Endodermal cell (in vitro differentiated cells): Measurements from ENCODE around the gene SLC2A4. TPM values are rescaled to one million over a fixed set of nuclear protein-coding genes. Genes with fewer than 3 reads are reported as not detected.
"Not testable (repeated sequence)": the region's sequence is repeated elsewhere in the genome, so short reads cannot be mapped to it uniquely, and the experiment has no call there.

Experiments used
- DNase-seq: peaks from one replicate; pipeline ENCODE4 v3.0.0-alpha.2; 2017
- H3K27ac ChIP-seq: 2 replicates; pipeline ENCODE4 v1.5.1; 2013; ENCODE audit warnings: mild to moderate bottlenecking, low read depth, low read length, moderate library complexity
- H3K27me3 ChIP-seq: 2 replicates; pipeline ENCODE4 v1.6.1; 2013; ENCODE audit warnings: mild to moderate bottlenecking, low read length, moderate library complexity; ENCODE audit not compliant: insufficient read depth, control insufficient read depth, poor library complexity, severe bottlenecking
- H3K36me3 ChIP-seq: 2 replicates; pipeline ENCODE4 v1.7.0; 2013; ENCODE audit warnings: mild to moderate bottlenecking, low read length, moderate library complexity; ENCODE audit not compliant: control insufficient read depth, insufficient read depth
- H3K4me1 ChIP-seq: one replicate; pipeline ENCODE4 v1.7.0; 2013; ENCODE audit warnings: low read length; ENCODE audit not compliant: control insufficient read depth, insufficient read depth
- H3K4me3 ChIP-seq: 2 replicates; pipeline ENCODE4 v1.5.1; 2013; ENCODE audit warnings: mild to moderate bottlenecking, low read length, moderate library complexity
- H3K9ac ChIP-seq: 2 replicates; pipeline ENCODE4 v1.6.1; 2013; ENCODE audit warnings: mild to moderate bottlenecking, low read length, moderate library complexity; ENCODE audit not compliant: poor library complexity, severe bottlenecking; ENCODE audit errors: extremely low read depth
- H3K9me3 ChIP-seq: 2 replicates; pipeline ENCODE4 v1.6.1; 2013; ENCODE audit warnings: mild to moderate bottlenecking, low read length, moderate library complexity; ENCODE audit not compliant: control insufficient read depth
- H3K27ac Mint-ChIP-seq: 2 replicates; pipeline ENCODE4 v1.8.0; 2020; ENCODE audit warnings: mixed read lengths
- H3K27me3 Mint-ChIP-seq: 2 replicates; pipeline ENCODE4 v1.8.0; 2021; ENCODE audit warnings: mild to moderate bottlenecking, mixed read lengths; ENCODE audit not compliant: insufficient read depth
- H3K36me3 Mint-ChIP-seq: 2 replicates; pipeline ENCODE4 v1.8.0; 2020; ENCODE audit warnings: low read depth, mixed read lengths
- H3K4me1 Mint-ChIP-seq: 2 replicates; pipeline ENCODE4 v1.8.0; 2020; ENCODE audit warnings: mixed read lengths
- H3K4me3 Mint-ChIP-seq: 2 replicates; pipeline ENCODE4 v1.8.0; 2020; ENCODE audit warnings: mild to moderate bottlenecking, moderate library complexity, mixed read lengths
- H3K9me3 Mint-ChIP-seq: 2 replicates; pipeline ENCODE4 v1.8.0; 2020; ENCODE audit warnings: mild to moderate bottlenecking, mixed read lengths
- CTCF ChIP-seq: fragments of 200-600 bp; sonication (generic); conservative IDR thresholded peaks from 2 replicates; pipeline ENCODE4 v1.5.0; 2021; ENCODE audit warnings: antibody characterized with exemption, mild to moderate bottlenecking
- WGBS, 2 experiments: methylation state at CpG; one replicate each; pipeline versions ENCODE4 v1.1.5 to v1.1.7; 2013; ENCODE audit warnings: missing lambda C conversion rate in 2 of 2, mixed read lengths in 1 of 2; ENCODE audit not compliant: insufficient coverage in 1 of 2, insufficient read length in 1 of 2; 5-methylcytosine and 5-hydroxymethylcytosine counted together
- total RNA-seq, 2 donors: library from RNA; stranded (reverse); fragmentation: NEBNext Ultra II Directional in 1 of 2; extraction: Animal tissue kit (Norgen Biotek cat#: 25700) in 1 of 2; gene quantifications; 2 replicates in 1 of 2; 3 replicates in 1 of 2; pipeline ENCODE4 v1.2.1, GENCODE V29; 2021

SLC2A4 gene
- total RNA-seq, 2 donors from 2014 or later = 2.2 to 5.4 TPM

GRCh38 chr17:7241783-7242716 lies 39.5 kb upstream of the SLC2A4 start, which contains the start of gene GABARAP:
Gene GABARAP (minus strand): TSS chr17:7242449. CDS start chr17:7242330, 119 bp downstream.
- peaks cover 38% of the 10 kb centered on the region for H3K36me3 Mint-ChIP-seq

GRCh38 chr17:7242717-7243452 lies 38.6 kb upstream of the SLC2A4 start:
- Histone ChIP-seq H3K36me3 (peaks cover 34% of the 10 kb centered on the region), H3K27me3 (no peaks in the 10 kb centered on the region), H3K9me3 (no peaks in the 10 kb centered on the region), H3K27ac (peak overlapping the region; percentile 71), H3K9ac (peak overlapping the region; percentile 85), H3K4me1 (no peaks in the 10 kb centered on the region), H3K4me3 (peak overlapping the region; percentile 89)
- Mint-ChIP-seq H3K4me3 (peak overlapping the region; percentile 100), H3K27me3 (no peaks in the 10 kb centered on the region), H3K36me3 (peaks cover 34% of the 10 kb centered on the region), H3K4me1 (peaks cover 20% of the 10 kb centered on the region), H3K9me3 (no peaks in the 10 kb centered on the region), H3K27ac (peak overlapping the region; percentile 98)
- TF ChIP-seq CTCF = no peak
- peak; percentile 100 for DNase-seq
- 4 to 5% methylated on average over 47 to 49 of the region's 49 CpGs for WGBS, 2 experiments

More at GRCh38 chr17:7241783-7242716, 39.5 kb upstream of the SLC2A4 start, which contains the start of gene GABARAP:
- Mint-ChIP-seq H3K27me3 (no peaks in the 10 kb centered on the region), H3K27ac (peak within 1 kb of the TSS; percentile 98), H3K4me1 (peaks cover 23% of the 10 kb centered on the region), H3K9me3 (no peaks in the 10 kb centered on the region), H3K4me3 (peak within 1 kb of the TSS; percentile 100)
- Histone ChIP-seq H3K9me3 (no peaks in the 10 kb centered on the region), H3K36me3 (peaks cover 37% of the 10 kb centered on the region), H3K4me1 (no peaks in the 10 kb centered on the region), H3K9ac (peak within 1 kb of the TSS; percentile 85), H3K27me3 (no peaks in the 10 kb centered on the region), H3K27ac (peak within 1 kb of the TSS; percentile 81), H3K4me3 (peak within 1 kb of the TSS; percentile 89)
- TF ChIP-seq CTCF = no peak
- DNase-seq = peak; percentile 98
- 0% methylated on average over 26 to 62 of the region's 62 CpGs for WGBS, 2 experiments

- peak overlapping the region; percentile 41 for H3K9ac ChIP-seq
- 58% methylated on average over 2 of the region's 2 CpGs; no CpG with 5 or more reads in 1 of the 2 experiments for WGBS, 2 experiments
- peaks cover 34% of the 10 kb centered on the region for H3K36me3 Mint-ChIP-seq
- no peaks in the 10 kb centered on the region for H3K4me1 ChIP-seq
- no peaks in the 10 kb centered on the region for H3K27me3 ChIP-seq
- H3K36me3 ChIP-seq = peaks cover 34% of the 10 kb centered on the region
- H3K4me1 Mint-ChIP-seq = peaks cover 20% of the 10 kb centered on the region
- peak overlapping the region; percentile 100 for H3K4me3 Mint-ChIP-seq
- TF ChIP-seq CTCF = no peak
- DNase-seq = no peak
- peak overlapping the region; percentile 89 for H3K4me3 ChIP-seq
- no peaks in the 10 kb centered on the region for H3K27me3 Mint-ChIP-seq
- H3K27ac ChIP-seq = peak overlapping the region; percentile 35
- no peaks in the 10 kb centered on the region for H3K9me3 Mint-ChIP-seq
- no peaks in the 10 kb centered on the region for H3K9me3 ChIP-seq
- H3K27ac Mint-ChIP-seq = peak overlapping the region; percentile 88
Measured at GRCh38 chr17:7243453-7243729, 38.1 kb upstream of the SLC2A4 start.

GRCh38 chr17:7243838-7244237 lies 37.7 kb upstream of the SLC2A4 start:
- H3K4me3 Mint-ChIP-seq = peak overlapping the region; percentile 100
- H3K4me1 ChIP-seq, H3K27ac ChIP-seq, H3K27me3 ChIP-seq, H3K9me3 Mint-ChIP-seq, H3K27me3 Mint-ChIP-seq, H3K4me3 ChIP-seq, H3K27ac Mint-ChIP-seq, H3K9me3 ChIP-seq, H3K9ac ChIP-seq: not testable (repeated sequence)
- peak; percentile 52 for DNase-seq
- H3K4me1 Mint-ChIP-seq = peaks cover 22% of the 10 kb centered on the region
- peaks cover 34% of the 10 kb centered on the region for H3K36me3 ChIP-seq
- peaks cover 36% of the 10 kb centered on the region for H3K36me3 Mint-ChIP-seq
- WGBS, 2 experiments = 92 to 95% methylated on average over 2 to 10 of the region's 10 CpGs
